HAP-1 (cell line): ENCODE measurements around the gene ZC3H11A.
"Not testable (repeated sequence)": the region's sequence is repeated elsewhere in the genome, so short reads cannot be mapped to it uniquely, and the experiment has no call there.

Experiments
- DNase-seq, 2 experiments: peaks; one replicate each; pipeline ENCODE4 v3.0.0-alpha.2; 2016 to 2020; ENCODE audit warnings: low spot score in 2 of 2
- H3K27me3 ChIP-seq: fragments of 250-450 bp; sonication (Bioruptor Pico); 2 replicates; pipeline ENCODE4 v1.5.1; 2020; ENCODE audit warnings: low read depth, mild to moderate bottlenecking, moderate library complexity
- H3K36me3 ChIP-seq: fragments of 250-450 bp; sonication (Bioruptor Pico); replicated peaks from 2 replicates; pipeline ENCODE4 v1.5.1; 2020; ENCODE audit warnings: mild to moderate bottlenecking
- H3K4me1 ChIP-seq: fragments of 250-450 bp; sonication (Bioruptor Pico); 2 replicates; pipeline ENCODE4 v1.5.1; 2020; ENCODE audit warnings: mild to moderate bottlenecking
- H3K4me3 ChIP-seq: fragments of 250-450 bp; sonication (Bioruptor Pico); 2 replicates; pipeline ENCODE4 v1.5.1; 2020; ENCODE audit warnings: mild to moderate bottlenecking, moderate library complexity
- H3K9me3 ChIP-seq: fragments of 250-450 bp; sonication (Bioruptor Pico); 2 replicates; pipeline ENCODE4 v1.5.1; 2020; ENCODE audit warnings: mild to moderate bottlenecking, moderate library complexity
- in situ Hi-C: fragments of 300-500 bp; cut with MboI; formaldehyde crosslinking; loops from 3 replicates; pipeline ENCODE4 v1.14.3; 2020; ENCODE audit warnings: low sequenced_read_pairs, inconsistent platforms, mixed read lengths

Gene ZC3H11A

DNA sequence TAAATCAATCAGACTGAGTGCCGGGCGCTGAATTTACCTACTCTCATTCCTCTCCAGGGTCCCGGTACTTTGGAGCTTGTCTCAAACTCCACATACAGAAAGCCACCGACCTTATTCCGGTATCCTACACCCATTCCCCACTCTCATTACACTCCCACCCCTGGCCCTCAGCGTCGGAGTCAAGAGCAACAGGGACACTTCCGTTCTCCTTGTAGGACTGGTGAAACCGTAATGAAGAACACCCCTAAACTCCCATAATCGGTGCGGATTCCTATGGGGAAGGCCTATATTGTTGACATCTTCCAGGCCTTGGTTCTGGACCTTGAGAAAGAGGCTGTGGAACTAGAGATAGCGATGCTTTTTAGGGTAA is 798 bp downstream of the ZC3H11A start:
- no peaks in the 10 kb centered on the region for H3K27me3 ChIP-seq
- in situ Hi-C loops = no loop called here
- H3K4me3 ChIP-seq = peak overlapping the region; percentile 77
- peaks cover 32% of the 10 kb centered on the region for H3K36me3 ChIP-seq
- peak; percentile 18 to 54 for DNase-seq
- H3K4me1 ChIP-seq = peaks cover 15% of the 10 kb centered on the region
- peaks cover 15% of the 10 kb centered on the region for H3K9me3 ChIP-seq

DNA sequence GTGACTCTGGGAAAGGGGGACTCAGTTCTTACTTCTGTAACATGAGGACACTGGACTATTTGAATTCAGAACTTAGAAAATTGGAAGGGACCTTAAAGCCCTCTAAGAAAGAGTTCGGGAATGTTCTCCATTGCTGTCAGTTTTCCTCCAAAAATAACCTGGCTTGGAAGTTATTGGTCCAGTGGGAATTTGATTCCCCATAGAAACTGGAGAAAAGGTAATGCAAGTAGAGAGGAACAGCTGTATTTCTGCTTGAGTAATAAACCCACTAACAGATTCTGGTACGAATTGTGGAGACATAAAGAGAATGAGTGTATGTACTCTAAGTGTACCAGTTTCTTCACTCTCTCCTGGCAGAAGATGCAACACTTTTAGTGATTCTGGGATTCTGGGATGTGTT is 1.8 kb downstream of the ZC3H11A start:
- no peak for DNase-seq
- Histone ChIP-seq H3K27me3 (no peaks in the 10 kb centered on the region), H3K36me3 (peaks cover 32% of the 10 kb centered on the region), H3K9me3 (peaks cover 15% of the 10 kb centered on the region), H3K4me1 (peaks cover 15% of the 10 kb centered on the region), H3K4me3 (peak overlapping the region; percentile 77)
- in situ Hi-C loops = no loop called here

DNA sequence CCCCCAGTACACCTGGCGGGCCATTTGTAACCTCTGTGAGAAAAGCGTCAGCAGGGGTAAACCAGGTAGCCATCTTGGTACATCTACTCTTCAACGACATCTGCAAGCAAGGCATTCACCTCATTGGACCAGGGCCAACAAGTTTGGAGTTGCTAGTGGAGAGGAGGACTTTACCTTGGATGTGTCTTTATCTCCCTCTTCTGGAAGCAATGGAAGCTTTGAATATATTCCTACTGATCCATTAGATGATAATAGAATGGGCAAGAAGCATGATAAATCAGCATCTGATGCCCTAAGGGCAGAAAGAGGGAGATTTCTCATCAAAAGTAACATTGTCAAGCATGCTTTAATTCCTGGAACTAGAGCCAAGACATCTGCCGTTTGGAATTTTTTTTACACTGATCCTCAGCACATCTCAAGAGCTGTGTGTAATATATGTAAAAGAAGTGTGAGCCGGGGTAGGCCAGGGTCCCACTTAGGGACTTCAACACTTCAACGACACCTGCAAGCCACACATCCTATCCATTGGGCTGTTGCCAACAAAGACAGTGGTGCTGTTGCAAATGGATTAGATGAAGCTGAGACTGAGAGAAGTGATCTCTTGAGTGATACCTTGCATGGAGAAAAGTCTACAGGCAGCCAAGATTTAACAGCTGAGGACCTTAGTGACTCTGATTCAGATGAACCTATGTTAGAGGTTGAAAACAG is 2.7 kb downstream of the ZC3H11A start:
- no peak overlapping the region for H3K4me3 ChIP-seq
- DNase-seq = no peak
- in situ Hi-C loops = no loop called here
- peaks cover 15% of the 10 kb centered on the region for H3K4me1 ChIP-seq
- H3K9me3 ChIP-seq = peaks cover 15% of the 10 kb centered on the region
- no peaks in the 10 kb centered on the region for H3K27me3 ChIP-seq
- peaks cover 36% of the 10 kb centered on the region for H3K36me3 ChIP-seq

DNA sequence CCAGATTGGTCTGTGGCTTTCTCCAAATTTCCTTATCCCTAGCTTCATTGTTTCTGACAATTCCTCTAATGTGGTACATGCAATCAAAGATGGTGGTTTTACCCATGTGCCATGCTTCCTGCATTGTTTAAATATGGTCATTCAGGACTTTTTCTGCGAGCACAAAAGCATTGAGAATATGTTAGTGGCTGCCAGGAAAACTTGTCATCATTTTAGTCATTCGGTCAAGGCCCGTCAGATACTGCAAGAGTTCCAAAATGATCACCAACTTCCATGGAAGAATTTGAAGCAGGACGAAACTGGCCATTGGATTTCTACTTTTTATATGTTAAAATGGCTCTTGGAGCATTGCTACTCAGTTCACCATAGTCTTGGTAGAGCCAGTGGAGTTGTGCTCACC is 3.7 kb downstream of the ZC3H11A start:
- Histone ChIP-seq H3K27me3 (no peaks in the 10 kb centered on the region), H3K4me3 (no peak overlapping the region), H3K36me3 (peaks cover 42% of the 10 kb centered on the region), H3K4me1 (peaks cover 15% of the 10 kb centered on the region), H3K9me3 (peaks cover 15% of the 10 kb centered on the region)
- in situ Hi-C loops = no loop called here
- no peak for DNase-seq

DNA sequence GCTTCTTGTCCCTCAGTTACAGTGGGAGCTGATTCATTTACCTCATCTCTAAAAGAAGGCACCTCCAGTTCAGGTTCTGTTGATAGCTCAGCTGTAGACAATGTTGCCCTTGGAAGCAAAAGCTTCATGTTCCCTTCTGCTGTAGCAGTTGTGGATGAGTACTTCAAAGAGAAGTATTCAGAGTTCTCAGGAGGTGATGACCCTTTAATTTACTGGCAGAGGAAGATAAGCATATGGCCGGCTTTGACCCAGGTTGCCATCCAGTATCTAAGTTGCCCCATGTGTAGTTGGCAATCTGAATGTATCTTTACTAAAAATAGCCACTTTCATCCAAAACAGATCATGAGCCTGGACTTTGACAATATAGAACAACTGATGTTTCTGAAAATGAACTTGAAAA is 4.5 kb downstream of the ZC3H11A start:
- Histone ChIP-seq H3K27me3 (no peaks in the 10 kb centered on the region), H3K36me3 (peaks cover 42% of the 10 kb centered on the region), H3K4me1 (peaks cover 13% of the 10 kb centered on the region), H3K4me3 (no peak overlapping the region), H3K9me3 (peaks cover 15% of the 10 kb centered on the region)
- in situ Hi-C loops = no loop called here
- no peak for DNase-seq

DNA sequence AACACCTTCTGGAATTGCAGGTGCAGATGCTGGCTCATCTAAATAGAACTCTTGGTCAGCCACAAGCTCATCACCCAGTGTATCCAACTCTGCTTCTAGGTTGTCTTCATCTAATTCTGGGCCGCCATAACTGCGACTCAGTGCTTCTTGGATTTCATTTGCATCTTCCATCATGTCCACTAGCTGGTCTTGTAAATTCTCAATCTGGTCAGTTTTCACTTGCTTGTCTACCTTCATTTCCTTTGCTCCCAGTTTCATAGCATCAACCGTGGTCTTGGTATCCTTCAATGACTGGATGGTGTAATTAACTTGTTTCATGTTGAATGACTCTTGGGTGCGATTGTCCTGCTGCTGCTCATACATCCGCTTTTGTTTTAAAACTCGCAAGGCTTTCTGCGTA is 10.3 kb downstream of the ZC3H11A start:
- H3K4me1 ChIP-seq = 0 out of 2 replicates have a peak, but pooled peaks cover 2% of the 10 kb centered on the region
- in situ Hi-C loops = no loop called here

DNA sequence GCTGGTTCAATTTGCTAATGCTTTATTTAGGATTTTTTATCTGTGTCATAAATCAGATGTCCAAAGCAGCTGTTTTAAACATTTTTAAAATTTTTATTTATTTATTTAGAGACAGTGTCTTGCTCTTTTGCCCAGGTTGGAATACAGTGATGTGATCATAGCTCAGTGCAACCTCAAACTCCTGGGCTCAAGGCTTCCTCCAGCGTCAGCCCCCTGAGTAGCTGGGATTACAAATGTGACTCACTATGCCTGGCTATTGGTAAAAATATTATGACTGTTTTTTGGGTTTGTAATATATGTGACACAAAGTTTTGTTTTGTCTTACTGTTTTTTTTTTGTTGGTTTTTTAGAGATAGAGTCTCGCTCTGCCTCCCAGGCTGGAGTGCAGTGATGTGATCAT is 11.8 kb downstream of the ZC3H11A start:
- Histone ChIP-seq H3K9me3 (no peaks in the 10 kb centered on the region), H3K4me1 (no peaks in the 10 kb centered on the region), H3K36me3 (peaks cover 29% of the 10 kb centered on the region), H3K4me3 (no peak overlapping the region), H3K27me3 (no peaks in the 10 kb centered on the region)
- DNase-seq = no peak
- in situ Hi-C loops = no loop called here

More for the DNA sequence above, 10.3 kb downstream of the ZC3H11A start:
- no peak for DNase-seq
- Histone ChIP-seq H3K36me3 (peaks cover 25% of the 10 kb centered on the region), H3K9me3 (no peaks in the 10 kb centered on the region), H3K27me3 (no peaks in the 10 kb centered on the region), H3K4me3 (no peak overlapping the region)

DNA sequence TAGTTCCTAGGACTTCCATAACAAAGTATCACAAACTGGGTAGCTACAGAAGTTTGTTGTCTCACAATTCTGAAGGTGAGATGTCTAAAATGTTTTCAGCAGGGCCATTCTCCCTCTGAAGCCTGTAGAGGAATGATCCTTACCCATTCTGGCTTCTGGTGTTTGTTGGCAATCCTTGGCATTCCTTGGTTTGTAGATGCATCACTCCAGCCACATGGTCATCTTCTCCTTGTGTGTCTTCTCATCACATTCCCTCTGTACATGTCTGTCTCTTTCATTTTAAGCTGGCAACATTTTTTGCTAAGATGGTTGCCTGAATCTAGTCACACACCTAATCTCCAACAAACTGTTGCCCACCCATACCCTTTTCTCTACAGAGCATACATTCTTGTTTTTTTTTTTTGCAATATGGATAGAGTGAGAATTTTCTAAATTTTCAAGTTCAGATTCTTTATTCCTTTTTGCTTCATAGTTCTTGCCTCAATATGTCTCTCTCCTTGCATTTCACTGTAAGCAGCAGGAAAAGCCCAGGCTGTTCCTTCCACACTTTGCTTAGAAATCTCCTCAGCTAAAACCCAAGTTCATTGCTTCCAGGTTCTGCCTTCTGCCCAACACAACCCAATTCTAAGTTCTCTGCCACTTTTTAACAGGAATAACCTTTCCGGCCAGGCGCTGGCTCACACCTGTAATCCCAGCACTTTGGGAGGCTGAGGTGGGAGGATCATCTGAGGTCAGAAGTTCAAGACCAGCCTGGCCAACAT is 18.3 kb downstream of the ZC3H11A start:
- in situ Hi-C loops = no loop called here
- DNase-seq = no peak
- Histone ChIP-seq H3K36me3 (peaks cover 53% of the 10 kb centered on the region), H3K9me3 (no peaks in the 10 kb centered on the region), H3K4me1 (no peaks in the 10 kb centered on the region), H3K27me3 (no peaks in the 10 kb centered on the region), H3K4me3 (no peak overlapping the region)

DNA sequence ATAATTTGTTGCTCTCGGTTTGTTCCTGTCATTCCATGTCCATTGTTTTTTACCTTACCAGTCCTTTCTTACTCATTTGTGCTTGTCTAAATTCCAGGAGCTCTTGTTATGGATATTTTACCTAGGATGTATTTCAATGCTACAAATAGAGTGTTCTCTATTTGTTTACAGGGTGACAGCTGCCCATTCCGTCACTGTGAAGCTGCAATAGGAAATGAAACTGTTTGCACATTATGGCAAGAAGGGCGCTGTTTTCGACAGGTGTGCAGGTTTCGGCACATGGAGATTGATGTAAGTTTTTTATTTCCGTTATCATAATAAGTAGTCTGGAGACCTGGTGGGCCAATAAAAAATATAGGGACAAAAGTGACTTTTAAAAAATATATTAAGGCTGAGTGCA is 23.0 kb downstream of the ZC3H11A start:
- Histone ChIP-seq H3K36me3 (peaks cover 78% of the 10 kb centered on the region), H3K4me1 (no peaks in the 10 kb centered on the region), H3K27me3 (no peaks in the 10 kb centered on the region), H3K9me3 (no peaks in the 10 kb centered on the region), H3K4me3 (no peak overlapping the region)
- DNase-seq = no peak
- in situ Hi-C loops = no loop called here

DNA sequence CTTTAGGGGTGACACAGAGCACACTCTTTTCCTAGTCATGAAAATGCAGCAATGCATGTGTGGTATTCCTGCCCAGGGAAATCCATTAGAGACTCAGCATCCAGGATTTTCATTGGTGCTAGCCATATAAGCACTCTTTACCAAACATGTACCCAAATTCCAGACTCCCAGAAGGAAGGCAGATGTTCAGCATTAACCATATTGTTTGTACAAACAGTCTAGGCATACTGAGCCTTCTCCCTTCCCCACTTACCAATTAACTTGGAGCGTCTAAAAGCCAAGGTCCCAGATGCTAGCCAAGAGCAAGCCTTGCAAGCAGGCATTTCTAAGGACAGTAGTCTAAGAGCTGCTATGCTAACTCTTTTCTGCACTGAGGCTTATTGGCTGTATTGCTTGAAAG is 27.9 kb downstream of the ZC3H11A start:
- no peaks in the 10 kb centered on the region for H3K27me3 ChIP-seq
- H3K9me3 ChIP-seq = no peaks in the 10 kb centered on the region
- peaks cover 65% of the 10 kb centered on the region for H3K36me3 ChIP-seq
- DNase-seq = no peak
- no peaks in the 10 kb centered on the region for H3K4me1 ChIP-seq
- in situ Hi-C loops = no loop called here
- H3K4me3 ChIP-seq = no peak overlapping the region

DNA sequence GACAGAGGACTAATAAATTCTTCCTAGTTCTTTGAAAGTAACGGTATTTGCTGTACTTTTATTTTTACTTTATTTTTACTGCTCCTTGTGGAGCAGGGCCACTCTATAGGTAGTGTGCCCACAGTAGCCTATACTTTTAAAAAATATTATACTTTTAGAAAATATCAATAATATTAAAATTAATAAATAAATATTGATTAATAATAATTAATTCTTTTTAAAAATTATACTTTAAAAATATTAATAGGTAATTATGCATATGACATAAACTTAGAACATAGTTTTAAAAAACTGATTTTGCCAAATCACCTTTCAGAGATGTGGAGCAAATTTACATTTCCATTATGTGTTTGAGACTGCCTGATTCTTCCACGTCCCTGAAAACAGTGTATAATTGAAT is 30.8 kb downstream of the ZC3H11A start:
- H3K36me3 ChIP-seq = peaks cover 64% of the 10 kb centered on the region
- H3K4me1 ChIP-seq = no peaks in the 10 kb centered on the region
- no peak overlapping the region for H3K4me3 ChIP-seq
- in situ Hi-C loops = no loop called here
- DNase-seq = no peak
- H3K27me3 ChIP-seq = no peaks in the 10 kb centered on the region
- H3K9me3 ChIP-seq = no peaks in the 10 kb centered on the region

DNA sequence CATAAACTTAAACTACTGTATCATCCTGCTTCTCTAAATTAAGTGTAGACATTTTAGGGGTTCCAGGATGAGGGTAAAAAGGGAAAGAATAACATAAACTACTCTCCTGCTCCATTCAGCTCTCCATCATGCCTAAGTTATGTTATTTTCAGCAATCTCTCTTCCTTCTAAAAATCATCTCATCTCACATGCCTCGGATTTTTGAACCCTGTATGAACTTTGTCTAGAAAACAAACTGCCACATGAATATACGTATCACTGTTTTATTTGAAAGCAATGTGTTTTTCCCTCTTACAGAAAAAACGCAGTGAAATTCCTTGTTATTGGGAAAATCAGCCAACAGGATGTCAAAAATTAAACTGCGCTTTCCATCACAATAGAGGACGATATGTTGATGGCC is 32.6 kb downstream of the ZC3H11A start:
- H3K36me3 ChIP-seq = peaks cover 68% of the 10 kb centered on the region

DNA sequence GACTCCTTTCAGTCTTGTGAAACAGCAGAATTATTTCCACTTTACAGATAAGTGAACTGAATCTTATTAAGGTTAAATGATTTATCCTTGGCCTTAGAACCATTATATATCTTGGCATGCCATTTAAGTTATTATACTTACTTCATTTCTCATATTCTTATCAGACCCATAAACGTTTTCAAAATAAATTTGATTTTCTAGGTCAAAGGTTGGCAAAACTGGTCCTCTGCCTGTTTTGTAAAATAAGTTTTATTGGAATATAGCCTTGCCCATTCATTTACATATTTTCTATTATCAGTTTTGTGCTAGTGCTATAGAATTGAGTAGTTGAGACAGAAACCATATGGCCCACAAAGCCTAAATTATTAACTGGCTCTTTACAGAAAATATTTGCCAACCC is 33.1 kb downstream of the ZC3H11A start:
- Histone ChIP-seq H3K4me1 (no peaks in the 10 kb centered on the region), H3K4me3 (no peak overlapping the region), H3K27me3 (no peaks in the 10 kb centered on the region), H3K9me3 (no peaks in the 10 kb centered on the region), H3K36me3 (peaks cover 63% of the 10 kb centered on the region)
- no peak for DNase-seq
- in situ Hi-C loops = no loop called here

More for the DNA sequence above, 32.6 kb downstream of the ZC3H11A start:
- Histone ChIP-seq H3K4me1 (no peaks in the 10 kb centered on the region), H3K27me3 (no peaks in the 10 kb centered on the region), H3K9me3 (no peaks in the 10 kb centered on the region), H3K4me3 (no peak overlapping the region)
- no peak for DNase-seq
- in situ Hi-C loops = no loop called here

DNA sequence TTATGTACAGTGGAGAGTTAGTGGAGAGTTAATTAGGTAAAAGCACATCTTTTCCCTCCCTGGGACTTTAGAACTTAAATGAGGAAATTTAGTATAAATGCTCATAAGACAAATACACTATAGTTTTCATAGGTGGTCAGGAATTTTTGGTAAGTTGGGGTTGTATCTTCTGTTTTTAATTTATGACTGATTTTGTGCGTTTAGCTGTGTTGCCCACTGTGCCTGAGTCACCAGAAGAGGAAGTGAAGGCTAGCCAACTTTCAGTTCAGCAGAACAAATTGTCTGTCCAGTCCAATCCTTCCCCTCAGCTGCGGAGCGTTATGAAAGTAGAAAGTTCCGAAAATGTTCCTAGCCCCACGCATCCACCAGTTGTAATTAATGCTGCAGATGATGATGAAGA is 33.8 kb downstream of the ZC3H11A start:
- peaks cover 67% of the 10 kb centered on the region for H3K36me3 ChIP-seq
- H3K27me3 ChIP-seq, H3K4me1 ChIP-seq, H3K9me3 ChIP-seq, in situ Hi-C loops, DNase-seq, H3K4me3 ChIP-seq: not testable (repeated sequence)
